ENCODE results near the gene LHX2.

Gene LHX2

DNA sequence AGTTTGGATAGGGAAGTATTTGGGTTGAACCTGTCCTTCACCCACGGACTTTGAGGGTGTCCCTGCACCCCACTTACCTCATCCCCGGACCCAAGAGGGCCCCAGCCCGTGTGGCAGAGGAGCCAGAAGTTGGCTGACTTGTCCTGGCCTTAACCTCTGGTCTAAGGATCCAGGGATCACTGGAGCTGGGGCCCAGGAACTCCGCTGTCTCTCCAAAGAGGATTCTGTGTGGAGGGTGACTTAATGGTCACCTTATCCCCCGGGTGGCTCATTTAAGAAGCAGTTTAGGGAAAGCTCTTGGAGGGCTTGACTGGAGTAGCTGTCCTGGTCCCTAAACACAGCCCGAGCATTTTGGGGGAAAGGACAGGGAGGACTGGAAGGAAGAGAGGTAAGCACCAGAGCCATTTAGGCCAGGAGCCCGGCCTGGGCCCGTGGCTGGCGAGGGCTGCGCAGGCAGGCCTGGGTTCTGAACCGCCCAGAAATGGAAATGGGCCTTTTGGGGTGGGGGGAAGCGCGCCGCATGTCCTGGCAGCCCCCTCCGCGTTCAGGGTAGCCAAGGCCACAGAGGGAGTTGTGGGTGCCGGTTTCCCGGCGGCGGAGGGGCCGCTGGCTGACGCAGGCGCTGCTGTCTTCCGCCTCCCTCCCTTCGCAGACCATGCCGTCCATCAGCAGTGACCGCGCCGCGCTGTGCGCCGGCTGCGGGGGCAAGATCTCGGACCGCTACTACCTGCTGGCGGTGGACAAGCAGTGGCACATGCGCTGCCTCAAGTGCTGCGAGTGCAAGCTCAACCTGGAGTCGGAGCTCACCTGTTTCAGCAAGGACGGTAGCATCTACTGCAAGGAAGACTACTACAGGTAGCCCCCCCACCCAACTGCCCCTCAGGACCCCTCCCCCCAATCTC, 2.0 kb downstream of the LHX2 start:
- H3K27ac ChIP-seq (ENCODE audit: low read depth, low read length) = no peak overlapping the region
- no peaks in the 10 kb centered on the region for H3K9me3 ChIP-seq (ENCODE audit: control insufficient read depth in 1 of 2, low read length in 2 of 2)
- no peak overlapping the region for H3K4me3 ChIP-seq (ENCODE audit: low read depth in 1 of 2, low read length in 2 of 2)
- no peaks in the 10 kb centered on the region for H3K36me3 ChIP-seq (ENCODE audit: control insufficient read depth in 1 of 2, insufficient read depth in 2 of 2, low read length in 2 of 2)
- H3K27me3 ChIP-seq (ENCODE audit: control insufficient read depth in 1 of 2, insufficient read depth in 2 of 2, low read length in 2 of 2) = peaks cover 85 to 97% of the 10 kb centered on the region in 2 donors
- peaks cover 9 to 16% of the 10 kb centered on the region in 2 donors for H3K4me1 ChIP-seq (ENCODE audit: control insufficient read depth in 1 of 2, insufficient read depth in 2 of 2, low read length in 2 of 2)
- no peak overlapping the region for H3K9ac ChIP-seq (ENCODE audit: low read depth in 1 of 2, low read length in 2 of 2)

DNA sequence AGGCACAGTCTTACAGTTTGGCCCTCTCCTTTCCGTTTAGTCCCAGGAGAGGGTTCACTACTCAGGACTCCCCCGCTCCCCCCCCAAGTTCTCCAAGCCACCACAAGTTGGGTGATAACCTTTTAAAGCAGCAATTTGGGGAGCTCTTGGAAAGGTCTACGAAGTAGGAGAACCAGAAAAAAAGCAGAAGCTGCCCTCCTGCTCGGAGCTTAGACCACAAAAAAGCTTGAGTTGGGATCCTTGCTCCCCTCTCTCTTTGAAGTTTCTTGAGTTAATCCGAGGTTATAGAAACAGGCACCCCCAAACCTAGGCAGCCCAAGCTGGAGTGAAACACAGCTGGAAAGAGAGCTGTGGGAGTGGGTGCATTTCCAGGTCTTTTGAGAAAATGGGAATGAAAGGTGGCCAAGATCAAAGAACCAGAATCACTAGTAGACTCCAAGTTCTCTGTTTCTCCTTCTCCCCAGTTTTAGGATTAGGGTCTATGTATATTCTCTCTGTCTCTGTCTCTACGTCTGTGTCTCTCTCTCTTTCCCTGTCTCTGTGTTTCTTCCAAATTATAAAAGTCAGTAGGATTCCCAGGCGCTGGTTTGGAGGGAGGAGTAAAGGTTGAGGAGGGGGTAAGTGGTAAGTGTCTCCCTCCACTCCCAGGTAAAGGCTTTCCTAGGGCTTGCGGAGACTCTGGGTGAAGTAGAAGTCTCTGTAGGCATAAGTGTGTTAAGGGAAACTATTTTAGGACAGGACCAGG, 2.8 kb downstream of the LHX2 start:
- Histone ChIP-seq H3K27me3 (ENCODE audit: control insufficient read depth in 1 of 2, insufficient read depth in 2 of 2, low read length in 2 of 2) (peaks cover 85 to 97% of the 10 kb centered on the region in 2 donors), H3K9me3 (ENCODE audit: control insufficient read depth in 1 of 2, low read length in 2 of 2) (no peaks in the 10 kb centered on the region), H3K36me3 (ENCODE audit: control insufficient read depth in 1 of 2, insufficient read depth in 2 of 2, low read length in 2 of 2) (no peaks in the 10 kb centered on the region), H3K4me3 (ENCODE audit: low read depth in 1 of 2, low read length in 2 of 2) (no peak overlapping the region), H3K4me1 (ENCODE audit: control insufficient read depth in 1 of 2, insufficient read depth in 2 of 2, low read length in 2 of 2) (peaks cover 4 to 14% of the 10 kb centered on the region in 2 donors), H3K9ac (ENCODE audit: low read depth in 1 of 2, low read length in 2 of 2) (no peak overlapping the region), H3K27ac (ENCODE audit: low read depth, low read length) (no peak overlapping the region)

DNA sequence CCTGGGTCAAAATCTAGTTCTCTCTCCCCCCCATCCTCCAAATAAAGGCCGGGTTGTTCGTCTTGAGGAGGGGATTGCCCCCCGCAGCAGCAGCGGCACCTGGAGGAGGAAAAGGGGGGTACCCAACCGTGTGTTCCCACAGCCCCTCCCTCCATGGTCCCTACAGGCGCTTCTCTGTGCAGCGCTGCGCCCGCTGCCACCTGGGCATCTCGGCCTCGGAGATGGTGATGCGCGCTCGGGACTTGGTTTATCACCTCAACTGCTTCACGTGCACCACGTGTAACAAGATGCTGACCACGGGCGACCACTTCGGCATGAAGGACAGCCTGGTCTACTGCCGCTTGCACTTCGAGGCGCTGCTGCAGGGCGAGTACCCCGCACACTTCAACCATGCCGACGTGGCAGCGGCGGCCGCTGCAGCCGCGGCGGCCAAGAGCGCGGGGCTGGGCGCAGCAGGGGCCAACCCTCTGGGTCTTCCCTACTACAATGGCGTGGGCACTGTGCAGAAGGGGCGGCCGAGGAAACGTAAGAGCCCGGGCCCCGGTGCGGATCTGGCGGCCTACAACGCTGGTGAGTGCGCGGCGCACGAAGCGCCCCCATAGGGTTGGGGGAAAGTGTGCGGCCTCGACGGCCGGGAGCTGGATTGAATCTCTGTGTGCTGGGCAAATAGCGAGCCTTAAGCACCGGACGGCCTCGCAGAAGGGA, 3.5 kb downstream of the LHX2 start:
- Histone ChIP-seq H3K4me3 (ENCODE audit: low read depth in 1 of 2, low read length in 2 of 2) (no peak overlapping the region), H3K9me3 (ENCODE audit: control insufficient read depth in 1 of 2, low read length in 2 of 2) (no peaks in the 10 kb centered on the region), H3K27ac (ENCODE audit: low read depth, low read length) (no peak overlapping the region), H3K36me3 (ENCODE audit: control insufficient read depth in 1 of 2, insufficient read depth in 2 of 2, low read length in 2 of 2) (no peaks in the 10 kb centered on the region), H3K9ac (ENCODE audit: low read depth in 1 of 2, low read length in 2 of 2) (no peak overlapping the region), H3K4me1 (ENCODE audit: control insufficient read depth in 1 of 2, insufficient read depth in 2 of 2, low read length in 2 of 2) (peaks cover 4 to 14% of the 10 kb centered on the region in 2 donors), H3K27me3 (ENCODE audit: control insufficient read depth in 1 of 2, insufficient read depth in 2 of 2, low read length in 2 of 2) (peaks cover 84 to 97% of the 10 kb centered on the region in 2 donors)

DNA sequence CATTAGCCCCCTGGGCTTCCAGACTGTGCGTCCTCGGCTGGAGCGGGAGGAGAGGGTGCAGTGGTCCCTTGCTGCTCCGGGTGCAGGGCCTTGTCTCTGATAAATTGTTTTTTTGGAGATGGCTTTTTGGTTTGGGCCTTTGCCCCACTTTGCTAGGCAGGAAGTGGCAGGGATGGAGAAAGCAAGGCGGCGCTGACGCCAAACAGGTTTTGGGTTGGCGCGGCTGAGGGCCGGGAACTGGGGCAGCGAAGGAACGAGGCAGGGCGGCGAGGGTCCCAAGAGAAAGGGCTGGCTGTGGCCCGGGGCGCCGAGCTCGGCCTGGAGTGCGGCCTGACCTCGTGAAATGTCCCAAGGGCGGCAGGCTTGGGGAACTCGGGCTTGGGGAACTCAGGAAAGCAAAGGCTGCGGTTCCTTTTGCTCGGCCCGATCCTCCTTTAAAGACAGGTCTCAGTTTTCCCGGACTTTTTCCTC, 4.1 kb downstream of the LHX2 start:
- Histone ChIP-seq H3K27me3 (ENCODE audit: control insufficient read depth in 1 of 2, insufficient read depth in 2 of 2, low read length in 2 of 2) (peaks cover 84 to 97% of the 10 kb centered on the region in 2 donors), H3K27ac (ENCODE audit: low read depth, low read length) (no peak overlapping the region), H3K9ac (ENCODE audit: low read depth in 1 of 2, low read length in 2 of 2) (no peak overlapping the region), H3K4me1 (ENCODE audit: control insufficient read depth in 1 of 2, insufficient read depth in 2 of 2, low read length in 2 of 2) (peaks cover 4 to 12% of the 10 kb centered on the region in 2 donors), H3K4me3 (ENCODE audit: low read depth in 1 of 2, low read length in 2 of 2) (no peak overlapping the region), H3K36me3 (ENCODE audit: control insufficient read depth in 1 of 2, insufficient read depth in 2 of 2, low read length in 2 of 2) (no peaks in the 10 kb centered on the region), H3K9me3 (ENCODE audit: control insufficient read depth in 1 of 2, low read length in 2 of 2) (no peaks in the 10 kb centered on the region)

DNA sequence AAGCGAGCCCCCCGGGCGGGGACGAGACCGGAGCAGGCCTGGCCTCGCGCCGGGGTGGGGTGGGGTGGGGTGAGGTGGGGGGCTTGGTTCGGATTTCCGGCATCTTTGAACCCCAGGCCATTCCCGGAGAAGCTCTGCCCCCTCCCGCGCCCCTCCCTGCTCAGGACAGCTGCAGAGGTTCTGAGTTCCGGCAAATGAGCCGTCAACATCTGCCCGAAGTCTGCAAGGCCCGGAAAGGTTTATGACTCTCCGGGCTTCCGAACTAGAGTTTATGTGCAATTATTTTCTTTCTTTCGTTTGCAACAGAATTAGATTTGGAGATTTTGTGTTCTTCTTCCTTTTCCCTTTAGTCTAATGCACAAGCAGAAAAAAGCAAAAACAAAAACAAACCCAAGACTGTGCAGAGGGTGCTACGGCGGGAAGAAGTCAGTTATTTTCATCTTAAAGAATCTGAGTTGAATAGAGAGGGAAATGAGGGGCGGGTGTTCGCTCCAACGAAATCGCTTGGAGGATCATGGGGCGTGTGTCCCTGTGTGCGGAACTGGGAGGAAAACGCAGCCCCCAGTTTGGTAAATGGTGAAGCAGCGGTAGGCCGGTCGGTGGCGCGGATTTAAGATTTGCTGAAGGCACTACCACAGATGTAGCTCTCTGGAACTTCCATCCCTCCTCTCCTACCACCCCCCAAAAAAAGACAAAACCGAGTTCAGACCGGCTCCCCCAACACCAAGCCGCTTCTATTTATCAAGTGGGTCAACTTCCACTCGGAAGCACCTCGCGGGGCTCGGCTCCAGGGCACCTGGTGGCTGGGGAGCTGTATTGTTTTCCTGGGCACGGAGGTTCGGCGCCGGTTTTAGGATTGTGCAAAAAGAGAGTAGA, 4.8 kb downstream of the LHX2 start:
- H3K27ac ChIP-seq (ENCODE audit: low read depth, low read length) = no peak overlapping the region
- no peak overlapping the region for H3K4me3 ChIP-seq (ENCODE audit: low read depth in 1 of 2, low read length in 2 of 2)
- peaks cover 4 to 10% of the 10 kb centered on the region in 2 donors for H3K4me1 ChIP-seq (ENCODE audit: control insufficient read depth in 1 of 2, insufficient read depth in 2 of 2, low read length in 2 of 2)
- no peaks in the 10 kb centered on the region for H3K9me3 ChIP-seq (ENCODE audit: control insufficient read depth in 1 of 2, low read length in 2 of 2)
- no peaks in the 10 kb centered on the region for H3K36me3 ChIP-seq (ENCODE audit: control insufficient read depth in 1 of 2, insufficient read depth in 2 of 2, low read length in 2 of 2)
- peaks cover 87 to 99% of the 10 kb centered on the region in 2 donors for H3K27me3 ChIP-seq (ENCODE audit: control insufficient read depth in 1 of 2, insufficient read depth in 2 of 2, low read length in 2 of 2)
- H3K9ac ChIP-seq (ENCODE audit: low read depth in 1 of 2, low read length in 2 of 2) = no peak overlapping the region

DNA sequence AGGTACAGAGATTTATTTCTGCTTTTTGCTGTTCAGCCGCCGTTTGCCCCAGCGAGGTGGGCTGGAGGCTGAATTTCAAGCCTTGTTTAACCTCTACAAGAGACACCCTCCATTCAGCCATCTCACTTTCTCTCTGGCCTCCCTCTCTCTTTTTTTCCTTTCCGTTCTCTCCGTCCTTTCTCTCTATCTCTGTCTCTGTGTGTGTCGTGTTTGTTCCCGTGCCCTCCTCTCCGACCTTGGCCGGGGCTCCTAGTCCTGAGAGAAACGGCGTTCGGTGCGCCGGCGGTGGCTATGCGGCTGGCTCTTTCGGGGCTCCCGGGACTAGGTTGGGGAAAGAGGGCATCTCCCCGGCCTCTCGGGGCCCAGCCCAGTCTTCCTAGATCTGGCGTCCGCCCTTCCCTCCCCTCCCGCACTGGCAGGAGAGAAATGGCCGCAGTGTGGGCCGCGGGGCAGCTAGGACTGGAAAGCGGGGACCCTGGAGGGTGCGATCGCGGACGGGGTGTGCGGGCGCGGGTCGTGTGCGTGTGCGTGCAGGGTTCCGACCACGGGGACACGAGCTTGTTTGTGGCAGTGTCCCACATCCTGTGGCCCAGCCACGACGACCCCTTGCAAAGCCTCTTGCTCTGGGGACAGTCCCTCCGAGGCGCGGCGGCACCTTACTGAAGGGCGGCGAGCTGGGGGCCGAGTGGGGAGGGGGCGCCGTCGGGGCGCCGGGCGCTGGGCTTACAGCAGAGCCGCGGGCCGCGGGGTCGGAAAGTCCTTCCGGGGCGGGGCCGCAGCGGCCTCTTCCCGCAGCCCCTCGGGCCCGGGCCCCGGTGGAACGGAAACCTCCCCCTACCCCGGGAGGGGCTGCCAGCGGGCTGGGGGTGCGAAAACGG, 5.7 kb downstream of the LHX2 start:
- Histone ChIP-seq H3K27me3 (ENCODE audit: control insufficient read depth in 1 of 2, insufficient read depth in 2 of 2, low read length in 2 of 2) (peaks cover 94 to 99% of the 10 kb centered on the region in 2 donors), H3K36me3 (ENCODE audit: control insufficient read depth in 1 of 2, insufficient read depth in 2 of 2, low read length in 2 of 2) (no peaks in the 10 kb centered on the region), H3K9ac (ENCODE audit: low read depth in 1 of 2, low read length in 2 of 2) (no peak overlapping the region), H3K27ac (ENCODE audit: low read depth, low read length) (no peak overlapping the region), H3K4me3 (ENCODE audit: low read depth in 1 of 2, low read length in 2 of 2) (no peak overlapping the region), H3K4me1 (ENCODE audit: control insufficient read depth in 1 of 2, insufficient read depth in 2 of 2, low read length in 2 of 2) (peaks cover 4 to 10% of the 10 kb centered on the region in 2 donors), H3K9me3 (ENCODE audit: control insufficient read depth in 1 of 2, low read length in 2 of 2) (no peaks in the 10 kb centered on the region)

DNA sequence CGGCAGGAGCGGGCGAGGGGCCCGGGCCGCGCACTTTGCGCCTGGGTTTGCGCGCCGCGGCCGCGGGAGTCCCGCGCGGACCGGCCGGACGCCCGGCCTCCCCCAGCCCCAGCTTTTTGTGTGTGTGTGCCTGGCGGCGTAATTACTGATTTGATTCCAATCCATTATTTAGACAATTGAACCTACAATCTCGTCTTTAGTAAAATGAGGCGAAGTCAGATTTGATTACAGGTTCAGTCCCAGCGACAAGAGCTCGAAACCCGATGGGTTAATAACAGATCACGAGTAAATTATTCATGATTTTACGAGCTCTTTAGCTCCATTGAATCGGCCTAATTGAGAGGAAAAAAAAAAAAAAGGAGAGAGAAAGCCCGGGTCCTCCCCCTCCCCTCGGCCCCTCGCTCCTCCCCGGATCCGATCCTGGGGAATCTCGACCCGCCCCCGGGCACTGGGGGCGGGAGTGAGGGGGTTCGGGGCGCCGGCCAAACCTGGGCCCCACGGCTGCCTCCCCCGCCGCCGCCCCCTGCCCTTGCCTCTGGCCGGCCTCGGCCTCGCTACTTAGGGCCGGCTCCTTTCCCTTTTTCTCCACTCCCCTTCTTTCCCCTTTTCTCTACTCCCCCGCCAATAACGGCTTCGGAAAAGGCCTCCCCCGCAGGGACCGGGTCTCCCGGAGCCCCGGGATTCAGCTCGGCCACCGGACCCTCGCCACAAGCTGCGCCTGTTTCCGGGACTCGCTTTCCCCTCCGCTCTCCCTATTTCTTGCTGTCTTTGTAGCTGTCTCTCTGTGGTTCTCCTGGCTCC, 6.6 kb downstream of the LHX2 start:
- peaks cover 4 to 7% of the 10 kb centered on the region in 2 donors for H3K4me1 ChIP-seq (ENCODE audit: control insufficient read depth in 1 of 2, insufficient read depth in 2 of 2, low read length in 2 of 2)
- H3K4me3 ChIP-seq (ENCODE audit: low read depth in 1 of 2, low read length in 2 of 2) = no peak overlapping the region
- H3K36me3 ChIP-seq (ENCODE audit: control insufficient read depth in 1 of 2, insufficient read depth in 2 of 2, low read length in 2 of 2) = no peaks in the 10 kb centered on the region
- H3K27ac ChIP-seq (ENCODE audit: low read depth, low read length) = no peak overlapping the region
- peaks cover 95 to 97% of the 10 kb centered on the region in 2 donors for H3K27me3 ChIP-seq (ENCODE audit: control insufficient read depth in 1 of 2, insufficient read depth in 2 of 2, low read length in 2 of 2)
- H3K9me3 ChIP-seq (ENCODE audit: control insufficient read depth in 1 of 2, low read length in 2 of 2) = no peaks in the 10 kb centered on the region
- no peak overlapping the region for H3K9ac ChIP-seq (ENCODE audit: low read depth in 1 of 2, low read length in 2 of 2)

Measured in duodenal mucosa (tissue), 2 donors.